Ovary (tissue), 9 donors: ENCODE data around the gene HADHB. TPM values are rescaled to one million over a fixed set of nuclear protein-coding genes. Genes with fewer than 3 reads are reported as not detected.
"Not testable (repeated sequence)": the region's sequence is repeated elsewhere in the genome, so short reads cannot be mapped to it uniquely, and the experiment has no call there.

Experiments
- DNase-seq, 5 donors: peaks; one replicate each; pipeline ENCODE4 v3.0.0-alpha.2; 2019 to 2020
- H3K27ac ChIP-seq, 2 donors: fragments of 200-600 bp; one replicate each; pipeline versions ENCODE4 v1.5.1 to v1.8.0; 2019 to 2022
- H3K27me3 ChIP-seq: fragments of 200-600 bp; one replicate; pipeline ENCODE4 v1.8.0; 2022
- H3K36me3 ChIP-seq: fragments of 200-600 bp; sonication (generic); one replicate; pipeline ENCODE4 v1.5.1; 2019
- H3K4me1 ChIP-seq: one replicate; pipeline ENCODE4 v1.8.1; 2013; ENCODE audit warnings: mild to moderate bottlenecking, moderate library complexity; ENCODE audit not compliant: insufficient read depth
- H3K4me3 ChIP-seq: fragments of 200-600 bp; sonication (generic); one replicate; pipeline ENCODE4 v1.5.1; 2017
- H3K9me3 ChIP-seq, 2 donors: fragments of 200-600 bp in 1 of 2; sonication (generic) in 1 of 2; one replicate each; pipeline versions ENCODE4 v1.5.1 to v1.8.1; 2013 to 2019; ENCODE audit warnings: mild to moderate bottlenecking in 1 of 2, moderate library complexity in 1 of 2
- EP300 ChIP-seq: sonication (generic); formaldehyde crosslinking; IDR thresholded peaks from one replicate; pipeline ENCODE4 v1.6.1; 2017; ENCODE audit warnings: antibody characterized with exemption
- POLR2A ChIP-seq: fragments of 450-650 bp; IDR thresholded peaks from one replicate; pipeline ENCODE4 v1.6.1; 2017; ENCODE audit warnings: antibody characterized with exemption, mild to moderate bottlenecking, moderate library complexity
- WGBS, 3 donors: extraction: QIAGEN DNeasy Blood & Tissue Kit in 1 of 3; methylation state at CpG; one replicate each; pipeline versions ENCODE4 v1.1.5 to v1.1.7; 2013 to 2017; 5-methylcytosine and 5-hydroxymethylcytosine counted together
- intact Hi-C, 4 donors: fragments of 100-400 bp; cut with DNase I; formaldehyde crosslinking; loops; one replicate each; pipeline versions ENCODE4 v1.11.0 to v1.15.1; 2022 to 2023
- polyA plus RNA-seq, 2 donors: library from polyadenylated mRNA; stranded (reverse); fragments of 200-250 nt in 1 of 2; fragments of 350-450 nt in 1 of 2; fragmentation: Illumina TruSeq in 1 of 2; extraction: RNeasy Lipid Tissue Mini Kit (QIAGEN cat#74804) in 1 of 2; gene quantifications; one replicate each; pipeline ENCODE4 v1.2.3, GENCODE V29; 2013 to 2014
- total RNA-seq, 7 donors: library from RNA; depleted of rRNA in 2 of 7; stranded (reverse); fragments of >200 nt in 2 of 7; fragmentation: NEBNext Ultra II Directional in 3 of 7; extraction: Animal tissue kit (Norgen Biotek cat#: 25700) in 3 of 7; gene quantifications; one replicate each; pipeline versions ENCODE4 v1.1.0 to v1.2.4, GENCODE V29; 2016 to 2023
- TF ChIP-seq, protein P1 (sequence below), 3 donors: fragments of 450-650 bp in 2 of 3; fragments of 200-600 bp in 1 of 3; IDR thresholded peaks; one replicate each; pipeline versions ENCODE4 v1.5.1 to v1.8.0; 2016 to 2022; ENCODE audit warnings: antibody characterized with exemption in 3 of 3, mild to moderate bottlenecking in 1 of 3
- donor health status: DM: no; HTN: no; CAD: no; lungs with moderate emphysema.
- donor health status: DM: no; HTN: no; CAD: no.
- donor health status: Bipolar disorder and iron deficiency.
- donor health status: DM: yes; HTN: yes; CAD: no.
- donor health status: DM: no; HTN: no; CAD: no.
- donor health status: DM: yes; HTN: yes; CAD: no.

The HADHB gene
- total and polyA plus RNA-seq, 9 donors: 81.1 to 224 (median 104) TPM

GRCh38 chr2:26299471-26300101 is 54.8 kb downstream of the HADHB start:
- no peaks in the 10 kb centered on the region for H3K9me3 ChIP-seq
- H3K4me1 ChIP-seq: peaks cover 9% of the 10 kb centered on the region
- intact Hi-C loops: loop anchor here in 1 of 4 donors (5.0 kb wide), 1 partner anchor 57 kb away; the partner anchor contains the start of genes HADHA and HADHB
- H3K27ac ChIP-seq: peak overlapping the region; percentile 92
- TF ChIP-seq, protein P1, sequence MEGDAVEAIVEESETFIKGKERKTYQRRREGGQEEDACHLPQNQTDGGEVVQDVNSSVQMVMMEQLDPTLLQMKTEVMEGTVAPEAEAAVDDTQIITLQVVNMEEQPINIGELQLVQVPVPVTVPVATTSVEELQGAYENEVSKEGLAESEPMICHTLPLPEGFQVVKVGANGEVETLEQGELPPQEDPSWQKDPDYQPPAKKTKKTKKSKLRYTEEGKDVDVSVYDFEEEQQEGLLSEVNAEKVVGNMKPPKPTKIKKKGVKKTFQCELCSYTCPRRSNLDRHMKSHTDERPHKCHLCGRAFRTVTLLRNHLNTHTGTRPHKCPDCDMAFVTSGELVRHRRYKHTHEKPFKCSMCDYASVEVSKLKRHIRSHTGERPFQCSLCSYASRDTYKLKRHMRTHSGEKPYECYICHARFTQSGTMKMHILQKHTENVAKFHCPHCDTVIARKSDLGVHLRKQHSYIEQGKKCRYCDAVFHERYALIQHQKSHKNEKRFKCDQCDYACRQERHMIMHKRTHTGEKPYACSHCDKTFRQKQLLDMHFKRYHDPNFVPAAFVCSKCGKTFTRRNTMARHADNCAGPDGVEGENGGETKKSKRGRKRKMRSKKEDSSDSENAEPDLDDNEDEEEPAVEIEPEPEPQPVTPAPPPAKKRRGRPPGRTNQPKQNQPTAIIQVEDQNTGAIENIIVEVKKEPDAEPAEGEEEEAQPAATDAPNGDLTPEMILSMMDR (IDR thresholded peaks at IDR 0.05): no peak
- TF ChIP-seq EP300 (no peak), POLR2A (no peak)
- no peaks in the 10 kb centered on the region for H3K27me3 ChIP-seq
- no peaks in the 10 kb centered on the region for H3K36me3 ChIP-seq
- peak in 3 of 5 donors; percentile 46 to 48 (median 47) for DNase-seq
- 0 to 2% (median 0%) methylated on average over 9 of the region's 9 CpGs for WGBS, 3 donors
- H3K4me3 ChIP-seq: peak overlapping the region; percentile 52

GRCh38 chr2:26300234-26300925 is 55.6 kb downstream of the HADHB start:
- TF ChIP-seq, protein P1 (IDR thresholded peaks at IDR 0.05): no peak
- TF ChIP-seq EP300 (no peak), POLR2A (no peak)
- no peaks in the 10 kb centered on the region for H3K36me3 ChIP-seq
- peaks cover 9% of the 10 kb centered on the region for H3K4me1 ChIP-seq
- WGBS, 3 donors: 23 to 26% (median 24%) methylated on average over 22 of the region's 22 CpGs
- DNase-seq: peak in 3 of 5 donors; percentile 37 to 48 (median 48)
- peak overlapping the region; percentile 52 for H3K4me3 ChIP-seq
- no peaks in the 10 kb centered on the region for H3K9me3 ChIP-seq
- intact Hi-C loops: no loop called here
- peak overlapping the region; percentile 92 for H3K27ac ChIP-seq
- no peaks in the 10 kb centered on the region for H3K27me3 ChIP-seq

DNA sequence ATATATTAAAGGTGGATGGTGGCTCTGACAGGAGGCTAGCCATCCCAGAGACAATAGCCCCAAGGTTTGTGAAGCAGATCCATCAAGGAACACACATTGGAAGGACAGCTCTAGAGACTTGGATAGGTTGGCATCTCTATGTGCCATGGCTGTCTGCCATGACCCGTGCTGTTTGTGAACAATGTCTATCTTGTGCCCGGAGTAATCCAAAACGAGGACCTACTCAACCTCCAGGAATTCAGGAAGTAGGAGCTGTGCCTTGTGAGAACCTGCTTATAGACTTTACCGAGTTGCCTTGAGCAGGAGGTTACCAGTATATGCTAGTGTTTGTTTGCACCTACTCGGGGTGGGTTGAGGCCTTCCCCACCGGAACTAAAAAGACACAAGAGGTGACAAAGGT is 58.1 kb downstream of the HADHB start:
- WGBS, 3 donors: 81 to 84% (median 82%) methylated on average over 6 of the region's 6 CpGs
- Histone ChIP-seq H3K4me1 (peaks cover 7% of the 10 kb centered on the region), H3K27me3 (no peaks in the 10 kb centered on the region), H3K9me3 (no peaks in the 10 kb centered on the region), H3K36me3 (no peaks in the 10 kb centered on the region), H3K27ac (no peak overlapping the region), H3K4me3 (no peak overlapping the region)
- intact Hi-C loops: no loop called here
- TF ChIP-seq, protein P1 (IDR thresholded peaks at IDR 0.05): no peak
- TF ChIP-seq EP300 (no peak), POLR2A (no peak)
- DNase-seq: no peak

DNA sequence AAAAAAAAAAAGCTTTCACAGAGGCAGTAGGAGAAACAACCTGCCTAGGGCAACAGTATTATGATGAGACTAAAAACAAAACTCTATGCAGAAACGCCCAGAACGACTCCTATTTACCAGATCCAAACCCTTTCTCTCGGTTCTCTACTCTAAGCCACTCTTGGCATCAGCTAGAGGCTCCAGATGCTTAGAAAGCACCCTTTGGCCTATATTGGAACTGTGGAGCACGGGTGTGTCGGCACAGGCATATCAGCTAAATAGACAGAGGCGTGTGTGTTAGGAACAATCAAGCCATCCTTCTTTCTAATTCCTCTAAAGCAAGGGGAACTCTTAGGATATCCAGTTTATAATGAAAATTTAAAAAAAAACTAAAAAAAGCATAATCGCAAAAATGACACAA is 60.4 kb downstream of the HADHB start:
- intact Hi-C loops, H3K9me3 ChIP-seq, H3K4me3 ChIP-seq, H3K36me3 ChIP-seq, H3K27me3 ChIP-seq, H3K4me1 ChIP-seq: not testable (repeated sequence)
- WGBS, 3 donors: 14 to 26% (median 16%) methylated on average over 7 of the region's 7 CpGs
- H3K27ac ChIP-seq: peak overlapping the region in 1 of 2 donors; percentile 61
- DNase-seq: peak in 2 of 5 donors; percentile 49 to 64

- Histone ChIP-seq H3K4me3 (no peak overlapping the region), H3K9me3 (no peaks in the 10 kb centered on the region), H3K36me3 (no peaks in the 10 kb centered on the region), H3K4me1 (peaks cover 5% of the 10 kb centered on the region), H3K27me3 (no peaks in the 10 kb centered on the region), H3K27ac (peak overlapping the region in 1 of 2 donors; percentile 61)
- intact Hi-C loops: no loop called here
- TF ChIP-seq, protein P1 (IDR thresholded peaks at IDR 0.05): no peak
- TF ChIP-seq POLR2A (no peak), EP300 (no peak)
- 21 to 35% (median 24%) methylated on average over 6 of the region's 6 CpGs for WGBS, 3 donors
- no peak for DNase-seq
These were observed 60.8 kb downstream of the HADHB start for GRCh38 chr2:26305540-26305939.
